SK-N-MC (cell line): ENCODE data around the gene LRCH1.

Source experiments
- EZH2 ChIP-seq: fragments of 200-600 bp; sonication (generic); IDR thresholded peaks from one replicate; pipeline ENCODE4 v1.6.1; 2017; ENCODE audit warnings: antibody characterized with exemption
- FOXP2 ChIP-seq: optimal IDR thresholded peaks from 2 replicates; pipeline ENCODE3; 2011; ENCODE audit warnings: mild to moderate bottlenecking, moderate library complexity; ENCODE audit not compliant: insufficient read depth; ENCODE audit errors: extremely low read length, control extremely low read depth

- no peak for TF ChIP-seq FOXP2
- no peak for TF ChIP-seq EZH2
These were observed 23.6 kb upstream of the LRCH1 start for GRCh38 chr13:46529216-46529919.
